Astrocyte (in vitro differentiated cells and primary cell): ENCODE measurements around the gene FAM131C.

Experiments used
- CTCF ChIP-seq: IDR thresholded peaks from 2 replicates; pipeline ENCODE4 v1.5.1; 2011; ENCODE audit warnings: low read depth, mild to moderate bottlenecking, inconsistent platforms, low read length, moderate library complexity; ENCODE audit not compliant: insufficient read depth
- EZH2 ChIP-seq: IDR thresholded peaks from 2 replicates; pipeline ENCODE4 v1.6.1; 2012; ENCODE audit warnings: mild to moderate bottlenecking, low read length, inconsistent platforms; ENCODE audit not compliant: insufficient read depth

GRCh38 chr1:16075337-16076030 is 2.0 kb upstream of the FAM131C start:
- TF ChIP-seq EZH2 = no peak
- no peak for TF ChIP-seq CTCF
